ENCODE data around the gene SAMHD1.
"Not testable (repeated sequence)": the region's sequence is repeated elsewhere in the genome, so short reads cannot be mapped to it uniquely, and the experiment has no call there.

Gene SAMHD1

DNA sequence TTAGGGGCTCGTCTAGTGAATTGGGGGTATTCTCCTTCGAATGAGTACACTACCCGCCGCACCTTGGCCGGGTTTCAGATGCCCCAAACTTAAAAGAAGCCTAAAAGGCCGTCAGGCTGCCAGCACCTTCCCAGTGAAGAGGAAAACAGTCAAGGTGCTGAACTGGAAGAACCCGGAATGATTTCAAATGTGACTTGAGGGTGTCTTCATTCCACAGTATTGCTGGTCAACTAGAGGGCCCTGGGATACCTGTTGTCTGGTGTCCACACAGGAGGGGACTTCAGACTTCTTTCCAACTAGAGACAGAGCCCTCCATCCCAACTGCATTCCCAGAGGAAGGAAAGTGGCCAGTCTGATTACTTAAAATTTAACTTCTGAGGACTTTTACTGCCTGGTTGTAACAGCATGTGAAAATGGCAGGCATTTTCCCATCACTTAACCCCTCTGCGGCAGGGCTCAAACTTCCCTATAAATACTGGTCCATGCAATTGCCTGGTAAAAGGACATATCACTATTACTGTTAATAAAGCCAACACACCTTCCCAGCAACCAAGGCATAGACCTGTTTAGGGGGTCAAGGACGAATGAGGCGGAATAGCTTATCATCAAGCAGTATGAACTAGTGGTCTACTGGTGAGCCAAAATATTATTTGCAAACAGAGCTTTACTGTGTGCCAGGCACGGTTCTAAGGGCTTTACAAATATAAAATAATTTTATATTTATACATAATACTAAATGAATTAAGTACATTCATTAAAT is 651 bp upstream of the SAMHD1 start:
- no peaks in the 10 kb centered on the region for H3K9me3 ChIP-seq (ENCODE audit: insufficient read depth, low read depth, low read length)
- peaks cover 16% of the 10 kb centered on the region for H3K27me3 ChIP-seq (ENCODE audit: insufficient read depth, low read length)
- H3K4me3 ChIP-seq (ENCODE audit: low read length) = peak overlapping the region; percentile 89
- peaks cover 10% of the 10 kb centered on the region for H3K4me1 ChIP-seq (ENCODE audit: insufficient read depth, low read length)
- peak overlapping the region; percentile 53 for H3K27ac ChIP-seq (ENCODE audit: low read length)
- H3K9ac ChIP-seq (ENCODE audit: low read depth, low read length) = peak overlapping the region; percentile 67; the same call in 1 of the 2 replicates
- no peaks in the 10 kb centered on the region for H3K36me3 ChIP-seq (ENCODE audit: insufficient read depth, low read depth, low read length)

DNA sequence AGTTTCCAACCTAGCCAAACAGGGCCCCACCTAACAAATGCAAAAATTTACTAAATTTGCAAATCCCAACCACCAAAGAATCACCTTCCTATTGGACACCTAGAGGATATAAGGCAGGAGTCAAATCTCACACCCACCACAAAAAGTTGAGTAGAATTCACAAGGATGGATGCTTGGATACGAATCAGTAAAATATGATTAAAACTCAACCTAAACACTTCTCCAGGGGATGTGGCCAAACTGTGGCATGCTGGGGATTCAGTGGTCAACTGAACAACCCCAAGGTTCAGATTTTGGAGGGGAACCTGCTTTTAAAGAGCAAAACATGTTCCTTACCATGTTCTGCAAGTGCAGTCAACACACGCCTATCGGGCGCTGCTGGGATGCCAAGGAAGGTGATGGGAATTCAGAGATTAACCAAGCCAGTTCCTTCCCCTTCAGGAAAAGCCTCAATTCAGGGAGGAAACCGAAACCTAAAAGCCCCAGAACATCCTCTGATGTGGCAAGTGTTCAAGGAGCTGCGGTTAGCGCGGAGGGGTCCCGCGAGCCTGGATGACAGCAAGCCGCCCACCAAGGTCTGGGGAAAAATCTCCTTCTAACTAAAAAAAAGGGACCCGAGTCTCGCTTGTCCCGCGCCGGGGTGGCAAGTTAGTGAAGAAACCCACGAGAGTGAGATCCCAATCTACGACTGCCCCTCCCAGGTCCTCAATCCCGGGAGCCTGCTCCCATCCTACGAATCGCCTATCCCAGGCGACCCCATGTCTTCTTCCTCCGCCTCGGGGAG is 902 bp downstream of the SAMHD1 start:
- H3K9me3 ChIP-seq (ENCODE audit: insufficient read depth, low read depth, low read length) = no peaks in the 10 kb centered on the region
- peaks cover under 1% of the 10 kb centered on the region; the same call in 1 of the 2 replicates for H3K36me3 ChIP-seq (ENCODE audit: insufficient read depth, low read depth, low read length)
- peaks cover 15% of the 10 kb centered on the region for H3K4me1 ChIP-seq (ENCODE audit: insufficient read depth, low read length)
- H3K4me3 ChIP-seq (ENCODE audit: low read length) = peak overlapping the region; percentile 89
- H3K27me3 ChIP-seq (ENCODE audit: insufficient read depth, low read length) = peaks cover 16% of the 10 kb centered on the region
- no peak overlapping the region for H3K27ac ChIP-seq (ENCODE audit: low read length)
- peak overlapping the region; percentile 12; the same call in 1 of the 2 replicates for H3K9ac ChIP-seq (ENCODE audit: low read depth, low read length)

DNA sequence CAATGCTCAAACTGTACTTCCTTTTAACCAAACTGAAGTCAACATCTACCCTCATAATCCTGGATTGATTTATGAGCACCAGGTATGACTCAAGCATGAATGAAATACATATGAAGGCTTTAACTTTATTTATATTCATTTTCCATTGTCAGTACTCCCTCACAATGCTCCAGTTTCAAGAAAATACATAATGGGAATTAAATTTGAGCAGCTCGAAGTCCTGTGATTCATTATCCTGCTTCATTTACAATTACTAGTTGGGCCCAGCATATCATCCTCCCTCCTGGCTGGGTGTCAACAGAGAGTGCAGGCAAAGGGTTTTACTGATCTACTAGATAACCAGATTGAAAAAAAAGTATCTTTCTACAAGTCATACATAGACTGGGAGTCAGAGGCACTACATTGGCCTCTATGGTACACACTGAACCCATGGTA is 10.1 kb downstream of the SAMHD1 start:
- Histone ChIP-seq H3K27ac (ENCODE audit: low read length) (no peak overlapping the region), H3K9ac (ENCODE audit: low read depth, low read length) (0 out of 2 replicates have a peak overlapping the region, but pooled peaks have one; percentile 27), H3K36me3 (ENCODE audit: insufficient read depth, low read depth, low read length) (peaks cover 50% of the 10 kb centered on the region), H3K4me1 (ENCODE audit: insufficient read depth, low read length) (peaks cover 2% of the 10 kb centered on the region; the same call in 1 of the 2 replicates), H3K9me3 (ENCODE audit: insufficient read depth, low read depth, low read length) (no peaks in the 10 kb centered on the region), H3K27me3 (ENCODE audit: insufficient read depth, low read length) (no peaks in the 10 kb centered on the region), H3K4me3 (ENCODE audit: low read length) (no peak overlapping the region)

DNA sequence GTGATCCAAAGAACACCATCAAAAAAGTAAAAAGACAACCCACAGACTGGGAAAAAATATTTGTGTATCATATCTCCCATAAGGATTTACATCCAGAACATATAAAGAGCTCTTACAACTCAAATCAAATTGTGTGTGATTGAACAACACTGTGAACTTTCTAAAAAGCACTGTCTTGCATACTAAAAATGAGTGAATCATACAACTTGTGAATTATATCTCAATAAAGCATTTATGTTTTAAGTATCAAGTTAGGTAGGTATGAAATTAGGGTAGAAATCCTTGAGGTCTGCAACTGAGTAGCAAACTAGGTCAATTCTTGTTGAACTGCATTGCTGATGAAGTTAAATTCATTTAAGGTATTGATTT is 14.1 kb downstream of the SAMHD1 start:
- H3K4me1 ChIP-seq (ENCODE audit: insufficient read depth, low read length) = no peaks in the 10 kb centered on the region; the same call in 1 of the 2 replicates
- H3K27me3 ChIP-seq (ENCODE audit: insufficient read depth, low read length) = no peaks in the 10 kb centered on the region
- no peaks in the 10 kb centered on the region for H3K9me3 ChIP-seq (ENCODE audit: insufficient read depth, low read depth, low read length)
- H3K27ac ChIP-seq (ENCODE audit: low read length) = no peak overlapping the region
- H3K4me3 ChIP-seq (ENCODE audit: low read length) = no peak overlapping the region
- no peak overlapping the region for H3K9ac ChIP-seq (ENCODE audit: low read depth, low read length)
- peaks cover 48% of the 10 kb centered on the region for H3K36me3 ChIP-seq (ENCODE audit: insufficient read depth, low read depth, low read length)

DNA sequence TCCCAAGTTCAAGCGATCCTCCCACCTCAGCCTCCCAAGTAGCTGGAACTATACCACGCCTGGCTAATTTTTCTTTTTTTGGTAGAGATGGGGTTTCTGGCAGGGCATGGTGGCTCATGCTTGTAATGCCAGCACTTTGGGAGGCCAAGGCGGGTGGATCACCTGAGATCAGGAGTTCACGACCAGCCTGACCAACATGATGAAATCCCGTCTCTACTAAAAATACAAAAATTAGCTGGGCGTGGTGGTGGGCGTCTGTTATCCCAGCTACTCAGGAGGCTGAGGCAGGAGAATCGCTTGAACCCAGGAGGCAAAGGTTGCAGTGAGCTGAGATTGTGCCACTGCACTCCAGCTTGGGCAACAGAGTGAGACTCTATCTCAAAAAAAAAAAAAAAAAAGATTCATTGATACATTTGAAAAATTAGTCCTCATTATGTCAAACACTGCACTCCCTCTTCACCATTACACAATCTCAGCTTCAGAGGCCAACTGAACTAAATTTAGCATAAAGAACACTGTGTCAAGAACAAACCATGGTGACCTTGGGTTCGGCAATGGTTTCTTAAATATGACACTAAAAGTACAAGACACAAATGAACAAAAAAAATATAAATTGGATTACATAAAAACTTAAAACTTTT is 14.6 kb downstream of the SAMHD1 start:
- not testable (repeated sequence) for H3K4me3 ChIP-seq (ENCODE audit: low read length); H3K27me3 ChIP-seq (ENCODE audit: insufficient read depth, low read length); H3K27ac ChIP-seq (ENCODE audit: low read length); H3K9me3 ChIP-seq (ENCODE audit: insufficient read depth, low read depth, low read length); H3K9ac ChIP-seq (ENCODE audit: low read depth, low read length); H3K4me1 ChIP-seq (ENCODE audit: insufficient read depth, low read length)
- H3K36me3 ChIP-seq (ENCODE audit: insufficient read depth, low read depth, low read length) = peaks cover 47% of the 10 kb centered on the region

DNA sequence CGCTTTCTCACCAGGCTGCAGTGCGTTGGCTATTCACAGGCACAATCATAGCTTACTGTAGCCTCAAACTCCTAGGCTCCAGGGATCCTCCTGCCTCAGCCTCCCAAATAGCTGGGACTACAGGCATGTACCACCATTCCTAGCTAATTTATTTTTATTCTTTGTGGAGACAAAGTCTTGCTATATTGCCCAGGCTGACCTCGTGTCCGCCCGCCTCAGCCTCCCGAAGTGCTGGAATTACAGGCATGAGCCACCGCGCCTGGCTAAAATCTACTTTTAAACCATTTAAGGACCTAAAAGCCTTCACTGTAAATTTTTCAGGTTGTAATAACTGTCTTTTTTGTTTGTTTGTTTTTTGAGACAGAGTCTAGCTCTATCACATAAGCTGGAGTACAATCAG is 15.2 kb downstream of the SAMHD1 start:
- peaks cover 44% of the 10 kb centered on the region for H3K36me3 ChIP-seq (ENCODE audit: insufficient read depth, low read depth, low read length)
- H3K9me3 ChIP-seq (ENCODE audit: insufficient read depth, low read depth, low read length) = no peaks in the 10 kb centered on the region
- no peak overlapping the region for H3K27ac ChIP-seq (ENCODE audit: low read length)
- no peaks in the 10 kb centered on the region for H3K27me3 ChIP-seq (ENCODE audit: insufficient read depth, low read length)
- H3K4me3 ChIP-seq (ENCODE audit: low read length) = no peak overlapping the region
- no peaks in the 10 kb centered on the region; the same call in 1 of the 2 replicates for H3K4me1 ChIP-seq (ENCODE audit: insufficient read depth, low read length)
- no peak overlapping the region for H3K9ac ChIP-seq (ENCODE audit: low read depth, low read length)

DNA sequence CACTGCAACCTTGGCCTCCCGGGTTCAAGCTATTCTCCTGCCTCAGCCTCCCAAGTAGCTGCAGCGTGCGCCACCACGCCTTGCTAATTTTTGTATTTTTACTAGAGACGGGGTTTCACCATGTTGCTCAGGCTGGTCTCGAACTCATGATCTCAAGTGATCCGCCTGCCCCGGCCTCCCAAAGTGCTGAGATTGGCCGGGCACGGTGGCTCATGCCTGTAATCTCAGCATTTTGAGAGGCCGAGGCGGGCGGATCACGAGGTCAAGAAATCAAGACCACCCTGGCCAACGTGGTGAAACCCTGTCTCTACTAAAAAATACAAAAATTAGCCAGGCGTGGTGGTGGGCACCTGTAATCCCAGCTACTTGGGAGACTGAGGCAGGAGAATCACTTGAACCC is 17.9 kb downstream of the SAMHD1 start:
- H3K36me3 ChIP-seq (ENCODE audit: insufficient read depth, low read depth, low read length) = peaks cover 46% of the 10 kb centered on the region

DNA sequence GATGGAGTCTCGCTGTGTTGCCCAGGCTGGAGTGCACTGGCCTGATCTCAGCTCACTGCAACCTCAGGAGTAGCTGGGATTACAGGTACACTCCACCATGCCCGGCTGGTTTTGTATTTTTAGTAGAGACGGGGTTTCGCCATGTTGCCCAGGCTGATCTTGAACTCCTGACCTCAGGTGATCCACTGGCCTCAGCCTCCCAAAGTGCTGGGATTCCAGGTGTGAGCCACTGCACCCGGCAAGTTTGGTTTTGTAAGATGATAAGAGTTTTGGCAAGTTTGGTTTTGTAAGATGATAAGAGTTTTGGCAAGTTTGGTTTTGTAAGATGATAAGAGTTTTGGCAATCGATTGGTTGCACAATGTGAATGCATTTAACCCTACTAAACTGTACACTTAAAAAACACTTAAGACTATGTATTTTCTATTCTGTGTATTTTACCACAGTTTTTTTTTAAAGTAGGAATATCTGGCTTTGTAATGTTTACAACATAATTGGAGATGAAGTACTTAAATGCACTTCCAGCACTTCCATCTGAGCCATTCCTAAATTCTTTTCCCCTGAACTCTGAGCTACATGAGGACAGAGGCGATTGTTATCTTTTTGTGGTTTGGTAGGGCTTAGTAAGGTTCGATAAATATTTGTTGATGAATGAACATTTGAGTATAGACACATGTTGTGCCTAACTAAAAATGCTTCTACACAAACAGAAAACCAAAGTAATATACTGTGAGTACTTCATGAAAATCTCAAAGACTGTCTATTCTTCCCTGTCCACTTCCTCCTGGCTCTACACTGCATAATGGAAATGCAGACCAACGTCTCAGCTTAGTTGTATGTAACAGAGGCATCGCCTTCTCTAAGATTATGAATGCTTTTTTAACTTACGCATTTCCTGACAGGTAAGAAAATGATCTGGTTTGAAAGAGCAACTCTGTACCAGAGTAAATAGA is 18.8 kb downstream of the SAMHD1 start:
- Histone ChIP-seq H3K36me3 (ENCODE audit: insufficient read depth, low read depth, low read length) (peaks cover 45% of the 10 kb centered on the region), H3K9ac (ENCODE audit: low read depth, low read length) (no peak overlapping the region), H3K27ac (ENCODE audit: low read length) (no peak overlapping the region), H3K27me3 (ENCODE audit: insufficient read depth, low read length) (no peaks in the 10 kb centered on the region), H3K4me1 (ENCODE audit: insufficient read depth, low read length) (no peaks in the 10 kb centered on the region), H3K4me3 (ENCODE audit: low read length) (no peak overlapping the region), H3K9me3 (ENCODE audit: insufficient read depth, low read depth, low read length) (no peaks in the 10 kb centered on the region)

More for the DNA sequence above, 17.9 kb downstream of the SAMHD1 start:
- not testable (repeated sequence) for H3K27me3 ChIP-seq (ENCODE audit: insufficient read depth, low read length); H3K4me1 ChIP-seq (ENCODE audit: insufficient read depth, low read length); H3K9me3 ChIP-seq (ENCODE audit: insufficient read depth, low read depth, low read length); H3K4me3 ChIP-seq (ENCODE audit: low read length); H3K27ac ChIP-seq (ENCODE audit: low read length); H3K9ac ChIP-seq (ENCODE audit: low read depth, low read length)

DNA sequence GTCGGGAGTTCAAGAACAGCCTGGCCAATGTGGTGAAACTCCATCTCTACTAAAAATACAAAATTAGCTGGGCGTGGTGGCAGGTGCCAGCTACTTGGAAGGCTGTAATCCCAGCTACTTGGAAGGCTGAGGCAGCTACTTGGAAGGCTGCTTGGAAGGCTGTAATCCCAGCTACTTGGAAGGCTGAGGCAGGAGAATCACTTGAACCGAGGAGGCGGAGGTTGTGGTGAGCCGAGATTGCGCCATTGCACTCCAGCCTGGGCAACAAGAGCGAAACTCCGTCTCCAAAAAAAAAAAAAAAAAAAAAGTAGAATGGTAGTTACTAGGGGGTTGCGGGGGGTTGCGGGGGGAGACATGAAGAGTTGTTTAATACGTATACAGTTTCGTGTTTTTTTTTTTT is 19.4 kb downstream of the SAMHD1 start:
- H3K36me3 ChIP-seq (ENCODE audit: insufficient read depth, low read depth, low read length) = peaks cover 52% of the 10 kb centered on the region
- H3K4me1 ChIP-seq (ENCODE audit: insufficient read depth, low read length); H3K4me3 ChIP-seq (ENCODE audit: low read length); H3K9me3 ChIP-seq (ENCODE audit: insufficient read depth, low read depth, low read length); H3K27ac ChIP-seq (ENCODE audit: low read length); H3K9ac ChIP-seq (ENCODE audit: low read depth, low read length); H3K27me3 ChIP-seq (ENCODE audit: insufficient read depth, low read length): not testable (repeated sequence)

DNA sequence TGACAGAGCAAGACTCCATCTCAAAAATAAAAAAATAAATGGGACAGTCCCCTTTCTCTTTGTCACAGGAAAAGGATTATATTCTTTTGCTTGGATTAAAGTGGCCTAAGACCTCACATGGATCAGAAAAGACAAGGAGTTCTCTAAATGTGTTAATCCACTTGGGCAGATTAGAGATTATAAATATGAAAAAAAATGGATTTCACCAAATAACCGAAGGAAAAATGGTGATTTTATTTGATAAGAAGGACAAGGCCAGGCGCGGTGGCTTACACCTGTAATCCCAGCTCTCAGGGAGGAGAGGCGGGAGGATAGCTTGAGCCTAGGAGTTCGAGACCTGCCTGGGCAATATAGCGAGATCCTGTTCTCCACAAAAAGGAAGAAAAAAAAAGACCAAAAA is 21.8 kb downstream of the SAMHD1 start:
- no peaks in the 10 kb centered on the region for H3K9me3 ChIP-seq (ENCODE audit: insufficient read depth, low read depth, low read length)
- no peaks in the 10 kb centered on the region for H3K4me1 ChIP-seq (ENCODE audit: insufficient read depth, low read length)
- H3K4me3 ChIP-seq (ENCODE audit: low read length) = no peak overlapping the region
- H3K27ac ChIP-seq (ENCODE audit: low read length) = no peak overlapping the region
- H3K36me3 ChIP-seq (ENCODE audit: insufficient read depth, low read depth, low read length) = peaks cover 58% of the 10 kb centered on the region
- H3K9ac ChIP-seq (ENCODE audit: low read depth, low read length) = no peak overlapping the region
- no peaks in the 10 kb centered on the region for H3K27me3 ChIP-seq (ENCODE audit: insufficient read depth, low read length)

DNA sequence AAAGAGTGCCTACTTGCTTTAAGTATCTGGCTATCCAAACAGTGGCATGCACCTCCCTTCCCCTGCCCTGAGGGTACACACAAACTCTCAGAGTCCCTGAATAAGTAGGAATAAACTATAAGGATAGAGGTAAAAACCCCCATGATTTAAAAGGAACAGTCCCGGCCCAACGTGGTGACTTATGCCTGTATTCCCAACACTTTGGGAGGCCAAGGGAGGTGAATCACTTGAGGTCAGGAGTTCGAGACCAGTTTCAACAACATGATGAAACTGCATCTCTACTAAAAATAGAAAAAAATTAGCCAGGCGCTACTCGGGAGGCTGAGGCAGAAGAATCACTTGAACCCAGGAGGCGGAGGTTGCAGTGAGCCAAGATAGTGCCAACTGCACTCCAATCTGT is 22.2 kb downstream of the SAMHD1 start:
- Histone ChIP-seq H3K27ac (ENCODE audit: low read length) (no peak overlapping the region), H3K9ac (ENCODE audit: low read depth, low read length) (no peak overlapping the region), H3K9me3 (ENCODE audit: insufficient read depth, low read depth, low read length) (no peaks in the 10 kb centered on the region), H3K4me1 (ENCODE audit: insufficient read depth, low read length) (no peaks in the 10 kb centered on the region), H3K27me3 (ENCODE audit: insufficient read depth, low read length) (no peaks in the 10 kb centered on the region), H3K4me3 (ENCODE audit: low read length) (no peak overlapping the region), H3K36me3 (ENCODE audit: insufficient read depth, low read depth, low read length) (peaks cover 56% of the 10 kb centered on the region)
